NCI-H2107 treated with DMSO at 0.1 percent for 48 hours (cell line): Measurements from ENCODE around the gene CNOT2.
"Not testable (repeated sequence)": the region's sequence is repeated elsewhere in the genome, so short reads cannot be mapped to it uniquely, and the experiment has no call there.

ENCODE experiments used
- DNase-seq: peaks from one replicate; lab custom pipeline; 2025; ENCODE audit not compliant: unreplicated experiment; lab: John Stamatoyannopoulos, UW

CNOT2 gene

GRCh38 chr12:70304684-70305555 is 61.7 kb downstream of the CNOT2 start:
- not testable (repeated sequence) for DNase-seq

- no peak for DNase-seq
Measured at GRCh38 chr12:70305794-70306193, 62.6 kb downstream of the CNOT2 start.

DNA sequence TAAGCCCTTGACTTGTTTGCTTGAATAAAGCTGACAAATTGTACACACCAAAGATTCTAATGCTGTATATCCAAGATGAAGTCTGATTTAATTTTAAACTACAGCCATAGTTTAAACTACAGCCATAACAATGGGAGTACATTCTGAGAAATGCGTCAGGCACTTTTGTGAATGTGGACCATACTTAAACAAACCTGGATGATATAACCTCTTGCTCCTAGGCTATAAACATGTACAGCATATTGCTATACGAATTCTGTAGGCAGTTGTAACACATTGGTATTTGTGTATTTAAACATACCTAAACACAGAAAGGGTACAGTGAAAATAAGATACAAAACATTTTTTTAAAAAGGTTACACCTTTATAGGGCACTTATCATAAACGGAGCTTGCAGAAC is 63.4 kb downstream of the CNOT2 start:
- DNase-seq: no peak

- no peak for DNase-seq
Measured at GRCh38 chr12:70307868-70308267, 64.6 kb downstream of the CNOT2 start.

DNA sequence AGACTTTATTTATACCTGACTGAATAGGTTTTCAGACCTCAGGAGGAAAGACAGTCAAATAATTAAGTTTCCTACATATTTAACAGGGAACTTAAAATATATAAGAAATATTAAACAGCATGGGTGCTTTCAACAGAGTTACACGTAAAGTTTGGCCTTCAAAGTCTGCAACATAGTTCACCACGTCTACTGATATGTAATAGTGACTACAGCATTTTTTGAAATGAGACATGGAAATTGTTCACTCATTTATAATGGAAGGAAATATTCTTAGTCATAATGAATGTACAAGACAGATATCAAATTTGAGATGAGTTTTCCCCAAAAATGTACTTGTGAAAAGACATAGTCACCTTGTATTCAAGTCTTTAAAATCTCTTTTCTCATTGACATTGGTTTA is 66.1 kb downstream of the CNOT2 start:
- no peak for DNase-seq

DNA sequence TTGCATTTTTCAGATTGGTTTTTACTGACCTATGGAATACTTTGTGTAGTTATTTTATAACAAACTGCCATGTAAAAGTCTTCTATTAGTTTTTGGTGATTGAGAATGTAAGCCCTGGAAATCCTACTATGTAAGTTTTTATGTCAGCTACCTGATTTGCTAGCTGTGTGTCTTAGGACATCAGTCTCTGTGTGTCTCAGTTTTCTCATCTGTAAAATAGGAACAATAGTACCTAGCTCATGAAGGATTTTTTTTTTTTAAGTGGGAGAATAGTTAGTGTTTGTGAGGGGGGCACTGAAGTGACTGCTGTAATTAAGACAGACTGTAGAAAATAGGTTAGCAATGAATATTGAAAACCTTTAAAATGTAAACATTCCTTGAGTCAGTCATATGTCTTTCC is 70.9 kb downstream of the CNOT2 start:
- no peak for DNase-seq

DNA sequence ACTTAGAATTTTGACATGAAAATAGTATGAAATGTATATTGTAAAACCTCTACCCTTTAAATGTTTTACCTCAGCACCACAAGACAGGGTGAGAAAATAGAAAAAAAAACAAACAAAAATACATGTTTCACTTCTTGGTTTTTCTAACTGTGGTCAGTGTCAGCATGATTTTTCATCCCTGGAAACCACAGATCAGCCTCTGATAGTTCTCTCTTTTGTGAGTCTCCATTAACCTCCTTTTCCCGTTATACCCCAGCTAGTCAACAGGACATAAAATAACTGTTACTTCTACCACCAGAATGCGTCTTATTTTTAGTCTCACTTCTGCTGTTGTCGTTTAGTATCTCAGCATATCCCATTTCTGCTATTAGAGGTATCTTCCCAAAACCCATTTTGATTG is 74.5 kb downstream of the CNOT2 start:
- DNase-seq: no peak

- no peak for DNase-seq
Measured at GRCh38 chr12:70319605-70320004, 76.4 kb downstream of the CNOT2 start.

- no peak for DNase-seq
Measured at GRCh38 chr12:70321191-70321590, 78.0 kb downstream of the CNOT2 start.

DNA sequence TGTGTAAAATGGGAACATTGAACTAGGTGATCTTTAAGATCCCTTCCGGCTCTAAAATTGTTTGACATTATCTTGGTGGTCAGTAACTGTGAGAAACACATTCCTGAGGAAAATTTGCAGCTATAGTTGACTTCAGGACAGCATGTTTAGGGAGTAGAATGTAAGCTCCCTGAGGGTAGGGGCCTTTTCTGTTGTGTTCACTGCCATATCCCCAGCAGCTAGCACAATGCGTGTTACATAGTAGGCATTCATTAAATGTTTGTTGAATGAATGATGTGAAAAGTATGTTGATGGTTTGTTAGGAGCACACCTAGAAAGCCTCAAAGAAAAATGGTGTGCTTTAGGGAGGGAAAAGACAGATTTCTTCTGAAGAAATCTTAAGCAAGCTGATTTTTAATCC is 84.3 kb downstream of the CNOT2 start:
- DNase-seq: no peak

GRCh38 chr12:70329728-70330127 is 86.5 kb downstream of the CNOT2 start:
- DNase-seq: no peak

GRCh38 chr12:70330158-70330557 is 86.9 kb downstream of the CNOT2 start:
- DNase-seq: no peak

GRCh38 chr12:70332236-70332635 is 89.0 kb downstream of the CNOT2 start:
- no peak for DNase-seq

DNA sequence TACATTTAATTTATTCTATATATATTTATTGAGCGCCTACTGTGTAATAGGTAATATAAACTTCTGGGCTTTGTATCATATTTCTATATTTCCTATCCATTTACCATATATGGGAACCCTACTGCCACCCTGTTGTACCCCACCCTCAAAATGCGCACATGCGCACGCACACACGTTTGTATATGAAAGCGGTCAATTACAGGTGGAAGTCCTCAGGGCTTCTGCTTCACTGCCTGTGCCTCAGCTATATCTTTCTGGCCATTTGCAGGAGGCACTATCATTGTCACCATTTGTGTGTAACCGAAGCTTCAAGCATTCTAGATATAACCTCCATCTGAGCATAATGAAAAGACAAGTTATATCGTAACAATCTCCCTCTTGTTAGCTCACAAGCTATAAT is 91.5 kb downstream of the CNOT2 start:
- no peak for DNase-seq

DNA sequence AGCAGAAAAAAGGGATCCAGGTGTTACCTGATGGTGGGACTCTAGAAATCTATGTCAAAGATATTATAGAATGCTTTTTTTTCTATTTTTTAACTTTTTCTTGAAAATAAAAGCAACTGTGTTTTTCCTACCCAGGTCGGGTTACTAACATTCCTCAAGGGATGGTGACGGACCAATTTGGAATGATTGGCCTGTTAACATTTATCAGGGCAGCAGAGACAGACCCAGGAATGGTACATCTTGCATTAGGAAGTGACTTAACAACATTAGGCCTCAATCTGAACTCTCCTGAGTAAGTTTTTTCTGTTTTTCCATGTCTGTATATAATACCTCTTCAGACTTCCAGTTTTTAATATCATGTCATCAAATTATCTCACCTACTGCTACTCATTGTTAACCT is 95.3 kb downstream of the CNOT2 start:
- DNase-seq: no peak

DNA sequence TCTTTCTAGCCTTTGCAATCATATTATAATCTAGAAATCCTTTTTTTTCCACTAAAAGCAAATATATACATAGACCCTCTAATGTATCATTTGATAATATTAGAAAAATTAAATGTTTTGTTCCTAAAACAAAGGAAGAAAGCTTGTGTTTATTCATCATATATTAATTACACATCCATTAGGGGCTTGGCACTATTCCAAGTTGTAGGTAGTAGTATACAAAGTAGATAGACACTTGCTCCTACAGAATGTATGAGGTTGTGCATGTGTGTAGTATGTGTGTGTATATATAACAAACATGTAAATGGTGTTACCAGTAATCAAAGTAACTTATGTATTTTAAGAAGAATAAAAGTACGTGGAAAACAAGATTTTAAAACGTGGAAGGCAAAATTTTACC is 107.8 kb downstream of the CNOT2 start:
- no peak for DNase-seq

- DNase-seq: no peak
Measured at GRCh38 chr12:70353780-70354660, 110.8 kb downstream of the CNOT2 start.

GRCh38 chr12:70354787-70355186 is 111.6 kb downstream of the CNOT2 start:
- DNase-seq: no peak

- no peak for DNase-seq
Measured at GRCh38 chr12:70355972-70356371, 112.7 kb downstream of the CNOT2 start.

DNA sequence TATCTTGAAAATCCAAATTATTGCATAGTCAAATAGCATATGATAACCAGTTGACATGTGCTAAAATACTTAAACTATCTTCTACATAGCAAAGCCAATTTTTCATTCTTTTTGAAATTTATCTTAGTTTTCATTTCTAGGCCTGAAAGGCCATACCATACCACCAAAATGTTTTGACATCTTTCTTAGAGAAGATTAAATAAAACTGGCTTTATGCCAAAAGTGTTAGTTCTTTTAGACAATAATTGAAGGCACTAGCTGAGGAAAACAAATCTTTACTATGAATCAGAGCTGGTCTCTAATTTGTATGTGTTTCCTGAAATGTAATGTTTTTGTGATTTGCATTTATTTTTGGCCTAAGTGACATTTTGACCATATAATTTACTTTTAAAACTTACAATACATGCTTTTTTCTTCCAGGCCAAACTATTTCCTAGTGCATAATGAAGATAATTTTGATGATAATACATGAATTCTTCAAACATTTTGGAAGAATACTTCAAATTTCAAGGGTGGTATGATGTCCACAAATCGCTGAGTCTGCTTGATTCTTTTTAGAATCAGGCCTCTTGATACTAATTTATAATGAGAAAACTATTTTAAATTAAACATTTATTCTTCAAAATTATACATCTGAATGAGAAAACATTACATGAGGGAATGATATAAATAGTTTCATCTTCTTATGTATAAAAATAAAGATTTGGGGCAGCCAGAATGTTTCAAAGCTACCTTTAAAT is 116.4 kb downstream of the CNOT2 start:
- no peak for DNase-seq

- no peak for DNase-seq
Measured at GRCh38 chr12:70360218-70360617, 117.0 kb downstream of the CNOT2 start.
